Suprapubic skin (tissue), 4 donors: ENCODE results near the gene SLC37A1. TPM values are rescaled to one million over a fixed set of nuclear protein-coding genes. Genes with fewer than 3 reads are reported as not detected.
A peak's percentile ranks its signal among the peaks of the same experiment; 100 is the strongest.

Experiments
- DNase-seq, 2 donors: peaks; one replicate each; pipeline ENCODE4 v3.0.0-alpha.2; 2019; ENCODE audit warnings: low spot score in 2 of 2
- H3K27ac ChIP-seq: fragments of 200-600 bp; sonication (generic); one replicate; pipeline ENCODE4 v1.5.1; 2019
- H3K27me3 ChIP-seq: fragments of 200-600 bp; sonication (generic); one replicate; pipeline ENCODE4 v1.5.1; 2019
- H3K36me3 ChIP-seq: fragments of 200-600 bp; sonication (generic); one replicate; pipeline ENCODE4 v1.5.1; 2019
- H3K4me1 ChIP-seq: fragments of 200-600 bp; sonication (generic); one replicate; pipeline ENCODE4 v1.5.1; 2019
- H3K4me3 ChIP-seq: fragments of 200-600 bp; sonication (generic); one replicate; pipeline ENCODE4 v1.5.1; 2019; ENCODE audit warnings: mild to moderate bottlenecking
- H3K9me3 ChIP-seq: fragments of 200-600 bp; sonication (generic); one replicate; pipeline ENCODE4 v1.5.1; 2019
- EP300 ChIP-seq: sonication (generic); formaldehyde crosslinking; IDR thresholded peaks from one replicate; pipeline ENCODE4 v1.6.1; 2017; ENCODE audit warnings: antibody characterized with exemption
- POLR2A ChIP-seq, 2 donors: fragments of 450-650 bp; IDR thresholded peaks; one replicate each; pipeline ENCODE4 v1.6.1; 2017; ENCODE audit warnings: antibody characterized with exemption in 2 of 2, mild to moderate bottlenecking in 2 of 2, moderate library complexity in 2 of 2
- POLR2AphosphoS5 ChIP-seq, 3 donors: sonication (generic); formaldehyde crosslinking; IDR thresholded peaks; one replicate each; pipeline ENCODE4 v1.6.1; 2017; ENCODE audit warnings: antibody characterized with exemption in 3 of 3
- WGBS: methylation state at CpG from one replicate; pipeline ENCODE4 v1.1.5; 2018; 5-methylcytosine and 5-hydroxymethylcytosine counted together
- total RNA-seq, 4 donors: library from RNA; depleted of rRNA; stranded (reverse); fragments of >200 nt; gene quantifications; one replicate each; pipeline ENCODE4 v1.1.0, GENCODE V29; 2016
- TF ChIP-seq, protein P1 (sequence below), 2 donors: fragments of 200-600 bp in 1 of 2; fragments of 450-650 bp in 1 of 2; sonication (generic) in 1 of 2; IDR thresholded peaks; one replicate each; pipeline ENCODE4 v1.5.1; 2016 to 2019; ENCODE audit warnings: antibody characterized with exemption in 2 of 2, mild to moderate bottlenecking in 1 of 2, moderate library complexity in 1 of 2

Gene SLC37A1
- total RNA-seq, 4 donors from 2014 or later: 10.2 to 23.1 (median 19.6) TPM

DNA sequence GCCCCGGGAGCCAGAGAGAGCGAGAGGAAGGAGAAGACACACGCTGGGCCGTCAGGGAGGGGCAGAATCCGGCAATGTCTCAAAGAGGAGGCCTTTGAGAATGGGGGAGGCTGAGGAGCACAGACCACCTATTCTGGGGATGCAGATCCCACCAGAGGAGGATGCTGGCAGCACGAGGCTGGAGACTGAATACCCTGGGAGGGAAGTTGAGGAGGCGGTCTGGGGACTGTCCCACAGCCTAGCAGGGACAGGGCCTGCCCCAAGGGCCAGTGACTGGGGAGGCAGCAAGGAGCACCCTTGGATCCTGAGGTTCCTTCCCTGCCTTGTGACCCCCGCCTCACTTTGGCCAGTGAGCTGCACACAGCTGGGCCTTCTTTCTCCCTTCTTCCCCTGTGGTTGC is 49.2 kb downstream of the SLC37A1 start:
- Histone ChIP-seq H3K4me1 (no peaks in the 10 kb centered on the region), H3K36me3 (peaks cover 45% of the 10 kb centered on the region), H3K27ac (no peak overlapping the region), H3K4me3 (no peak overlapping the region), H3K27me3 (no peaks in the 10 kb centered on the region), H3K9me3 (no peaks in the 10 kb centered on the region)
- 86% methylated on average over 7 of the region's 8 CpGs for WGBS
- TF ChIP-seq, protein P1, sequence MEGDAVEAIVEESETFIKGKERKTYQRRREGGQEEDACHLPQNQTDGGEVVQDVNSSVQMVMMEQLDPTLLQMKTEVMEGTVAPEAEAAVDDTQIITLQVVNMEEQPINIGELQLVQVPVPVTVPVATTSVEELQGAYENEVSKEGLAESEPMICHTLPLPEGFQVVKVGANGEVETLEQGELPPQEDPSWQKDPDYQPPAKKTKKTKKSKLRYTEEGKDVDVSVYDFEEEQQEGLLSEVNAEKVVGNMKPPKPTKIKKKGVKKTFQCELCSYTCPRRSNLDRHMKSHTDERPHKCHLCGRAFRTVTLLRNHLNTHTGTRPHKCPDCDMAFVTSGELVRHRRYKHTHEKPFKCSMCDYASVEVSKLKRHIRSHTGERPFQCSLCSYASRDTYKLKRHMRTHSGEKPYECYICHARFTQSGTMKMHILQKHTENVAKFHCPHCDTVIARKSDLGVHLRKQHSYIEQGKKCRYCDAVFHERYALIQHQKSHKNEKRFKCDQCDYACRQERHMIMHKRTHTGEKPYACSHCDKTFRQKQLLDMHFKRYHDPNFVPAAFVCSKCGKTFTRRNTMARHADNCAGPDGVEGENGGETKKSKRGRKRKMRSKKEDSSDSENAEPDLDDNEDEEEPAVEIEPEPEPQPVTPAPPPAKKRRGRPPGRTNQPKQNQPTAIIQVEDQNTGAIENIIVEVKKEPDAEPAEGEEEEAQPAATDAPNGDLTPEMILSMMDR (IDR thresholded peaks at IDR 0.05): no peak
- TF ChIP-seq POLR2A (IDR thresholded peaks at IDR 0.05) (no peak), EP300 (no peak), POLR2AphosphoS5 (IDR thresholded peaks at IDR 0.05) (no peak)
- peak; percentile 41 to 50 for DNase-seq

DNA sequence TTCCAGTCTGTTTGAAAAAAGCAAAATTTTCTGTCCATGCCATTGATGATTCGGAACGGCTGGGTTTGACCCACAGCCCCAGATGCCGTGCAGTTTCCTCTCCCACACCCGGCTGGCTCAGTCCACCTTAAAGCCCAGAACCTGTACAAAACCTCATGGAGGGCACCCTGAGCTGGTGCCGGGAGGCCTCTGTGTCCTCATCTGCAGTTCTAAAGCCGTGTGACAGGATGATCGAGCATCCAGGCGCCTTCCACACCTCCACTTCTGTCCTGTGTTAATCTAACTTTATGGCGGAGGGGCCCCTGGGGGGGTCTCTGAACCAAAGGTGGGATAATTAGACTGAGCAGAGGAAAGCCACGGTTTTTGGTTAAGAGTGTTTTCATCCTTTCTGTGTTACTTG is 49.6 kb downstream of the SLC37A1 start:
- Histone ChIP-seq H3K27ac (no peak overlapping the region), H3K36me3 (peaks cover 50% of the 10 kb centered on the region), H3K27me3 (no peaks in the 10 kb centered on the region), H3K9me3 (no peaks in the 10 kb centered on the region), H3K4me1 (no peaks in the 10 kb centered on the region), H3K4me3 (no peak overlapping the region)
- WGBS: 88% methylated on average over 10 of the region's 10 CpGs
- DNase-seq: peak; percentile 39 to 69
- TF ChIP-seq POLR2A (IDR thresholded peaks at IDR 0.05) (no peak), POLR2AphosphoS5 (IDR thresholded peaks at IDR 0.05) (no peak)

DNA sequence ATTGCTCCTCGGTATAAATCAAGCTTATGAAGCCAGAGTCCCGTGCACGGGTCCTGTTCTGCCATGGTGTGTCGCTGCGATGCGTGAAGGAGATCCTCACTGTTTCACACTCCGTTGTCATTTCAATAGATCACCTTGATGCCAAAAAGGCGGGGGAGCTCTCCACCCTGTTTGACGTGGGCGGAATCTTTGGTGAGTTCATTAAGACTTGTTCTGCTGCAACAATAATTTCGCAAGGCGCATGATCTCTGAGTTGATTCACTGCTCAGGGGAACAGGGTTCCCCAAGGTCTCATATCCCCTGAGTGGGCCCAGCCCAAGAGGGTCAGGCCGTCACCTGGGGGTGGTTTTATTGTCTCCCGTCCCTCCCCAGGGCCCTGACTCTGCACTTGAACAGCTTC is 50.0 kb downstream of the SLC37A1 start:
- WGBS: 77% methylated on average over 14 of the region's 14 CpGs
- peak; percentile 48 to 72 for DNase-seq
- Histone ChIP-seq H3K9me3 (no peaks in the 10 kb centered on the region), H3K4me1 (no peaks in the 10 kb centered on the region), H3K27ac (no peak overlapping the region), H3K36me3 (peaks cover 51% of the 10 kb centered on the region), H3K27me3 (no peaks in the 10 kb centered on the region), H3K4me3 (no peak overlapping the region)
- no peak for TF ChIP-seq POLR2A (IDR thresholded peaks at IDR 0.05)
- TF ChIP-seq POLR2AphosphoS5 (IDR thresholded peaks at IDR 0.05): no peak

DNA sequence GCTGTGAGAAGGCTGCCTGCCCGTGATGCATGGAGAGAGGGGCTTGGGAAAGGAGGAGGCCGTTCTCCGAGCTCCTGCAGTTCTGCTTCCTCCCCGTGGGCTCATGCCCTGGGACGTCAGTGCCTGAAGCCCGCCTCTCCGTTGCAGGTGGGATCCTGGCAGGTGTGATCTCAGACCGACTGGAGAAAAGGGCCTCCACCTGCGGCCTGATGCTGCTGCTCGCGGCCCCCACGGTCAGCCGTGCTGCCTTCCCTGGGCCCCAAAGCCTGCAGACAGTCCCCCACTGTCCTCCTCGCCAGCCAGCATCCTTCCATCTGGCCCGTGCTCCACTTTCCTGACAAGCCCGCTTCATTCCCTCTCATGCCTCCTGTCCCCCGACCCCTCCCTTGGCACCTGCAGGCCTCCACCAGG is 50.9 kb downstream of the SLC37A1 start:
- 95% methylated on average over 12 of the region's 17 CpGs for WGBS
- no peak overlapping the region for H3K4me3 ChIP-seq
- H3K4me1 ChIP-seq: no peaks in the 10 kb centered on the region
- no peaks in the 10 kb centered on the region for H3K9me3 ChIP-seq
- peaks cover 52% of the 10 kb centered on the region for H3K36me3 ChIP-seq
- no peaks in the 10 kb centered on the region for H3K27me3 ChIP-seq
- DNase-seq: peak; percentile 47 to 54
- TF ChIP-seq, protein P1 (IDR thresholded peaks at IDR 0.05): no peak
- no peak for TF ChIP-seq POLR2A (IDR thresholded peaks at IDR 0.05)
- no peak for TF ChIP-seq POLR2AphosphoS5 (IDR thresholded peaks at IDR 0.05)
- no peak for TF ChIP-seq EP300
- no peak overlapping the region for H3K27ac ChIP-seq

DNA sequence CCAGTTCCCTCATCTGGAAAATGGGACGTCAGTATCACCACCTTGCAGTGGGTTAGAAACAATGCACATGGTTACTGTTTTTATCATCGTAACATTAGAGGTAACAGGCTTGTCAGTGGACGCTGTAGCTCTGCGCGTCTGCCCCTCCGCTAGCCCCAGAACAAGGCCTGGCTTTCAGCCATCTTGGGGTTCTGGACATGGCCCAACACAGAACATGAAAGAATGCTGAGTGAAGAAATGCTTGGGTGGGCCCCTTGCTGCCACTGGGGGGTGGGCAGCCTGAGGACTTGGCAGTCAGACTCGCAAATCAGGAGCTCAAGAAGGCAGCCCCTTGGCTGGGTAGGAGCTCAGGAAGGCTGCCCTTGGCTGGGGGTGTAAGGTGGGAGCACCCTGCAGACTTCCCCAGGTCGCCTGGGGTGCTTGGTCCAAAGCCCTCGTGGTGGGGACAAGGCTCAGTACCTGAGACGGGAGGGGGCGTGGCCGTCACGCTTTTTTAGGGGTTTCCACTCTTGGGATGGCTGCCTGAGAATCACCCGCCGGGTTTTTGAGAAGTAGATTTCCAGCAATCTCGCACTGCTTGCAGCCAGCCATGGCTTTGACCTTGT is 51.7 kb downstream of the SLC37A1 start:
- WGBS: 91% methylated on average over 13 of the region's 16 CpGs
- DNase-seq: peak; percentile 42 to 69

DNA sequence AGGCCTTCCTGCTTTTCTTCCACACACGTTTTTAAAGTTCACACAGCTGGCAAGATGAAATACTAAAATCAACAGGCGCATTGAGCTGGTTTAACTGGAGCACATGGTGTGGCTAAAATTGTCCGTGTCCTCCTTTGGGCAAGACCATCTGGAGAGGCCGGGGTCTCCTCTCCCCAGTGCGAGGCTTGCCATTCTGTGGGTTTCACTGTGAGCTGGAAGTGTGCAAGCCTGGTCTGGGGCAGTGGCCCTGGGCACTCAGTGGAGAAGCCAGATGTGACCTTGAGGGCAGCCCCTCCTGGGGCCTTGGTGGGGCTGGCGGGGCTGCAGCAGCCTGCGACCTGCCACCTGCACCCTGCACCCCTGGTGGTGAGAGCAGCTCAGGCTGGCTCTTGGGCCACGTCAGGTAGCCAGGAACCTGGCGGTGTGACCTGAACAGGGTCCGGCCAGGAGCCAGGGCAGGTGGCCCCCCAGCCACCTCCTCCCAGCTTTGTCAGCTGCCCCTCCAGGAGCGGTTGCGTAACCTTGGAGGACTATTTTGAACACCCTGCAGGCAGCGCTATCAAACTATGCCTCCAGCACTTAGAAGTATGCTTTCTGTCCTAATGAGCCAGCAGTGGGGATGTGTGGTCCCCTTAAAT is 52.4 kb downstream of the SLC37A1 start:
- TF ChIP-seq POLR2AphosphoS5 (IDR thresholded peaks at IDR 0.05): no peak
- TF ChIP-seq POLR2A (IDR thresholded peaks at IDR 0.05): no peak
- TF ChIP-seq EP300: no peak
- TF ChIP-seq, protein P1 (IDR thresholded peaks at IDR 0.05): no peak
- no peak overlapping the region for H3K4me3 ChIP-seq
- peak; percentile 41 to 70 for DNase-seq
- 95% methylated on average over 13 of the region's 13 CpGs for WGBS
- no peak overlapping the region for H3K27ac ChIP-seq
- H3K27me3 ChIP-seq: no peaks in the 10 kb centered on the region
- H3K9me3 ChIP-seq: no peaks in the 10 kb centered on the region
- H3K4me1 ChIP-seq: no peaks in the 10 kb centered on the region
- H3K36me3 ChIP-seq: peaks cover 58% of the 10 kb centered on the region

More for the DNA sequence above, 51.7 kb downstream of the SLC37A1 start:
- peaks cover 55% of the 10 kb centered on the region for H3K36me3 ChIP-seq
- H3K4me1 ChIP-seq: no peaks in the 10 kb centered on the region
- no peak overlapping the region for H3K4me3 ChIP-seq
- H3K27me3 ChIP-seq: no peaks in the 10 kb centered on the region
- H3K27ac ChIP-seq: no peak overlapping the region
- no peaks in the 10 kb centered on the region for H3K9me3 ChIP-seq
- TF ChIP-seq POLR2A (IDR thresholded peaks at IDR 0.05): no peak
- TF ChIP-seq, protein P1 (IDR thresholded peaks at IDR 0.05): no peak
- no peak for TF ChIP-seq POLR2AphosphoS5 (IDR thresholded peaks at IDR 0.05)
- TF ChIP-seq EP300: no peak
